Breast epithelium (tissue), 3 donors: ENCODE results near the gene USP6.

Source experiments
- POLR2AphosphoS5 ChIP-seq, 3 donors: sonication (generic); formaldehyde crosslinking; IDR thresholded peaks; one replicate each; pipeline ENCODE4 v1.6.1; 2017; ENCODE audit warnings: antibody characterized with exemption in 3 of 3
- TF ChIP-seq, protein P1 (sequence below), 3 donors: fragments of 450-650 bp; IDR thresholded peaks; one replicate each; pipeline ENCODE4 v1.5.1; 2016 to 2017; ENCODE audit warnings: antibody characterized with exemption in 3 of 3, mild to moderate bottlenecking in 3 of 3, moderate library complexity in 3 of 3

DNA sequence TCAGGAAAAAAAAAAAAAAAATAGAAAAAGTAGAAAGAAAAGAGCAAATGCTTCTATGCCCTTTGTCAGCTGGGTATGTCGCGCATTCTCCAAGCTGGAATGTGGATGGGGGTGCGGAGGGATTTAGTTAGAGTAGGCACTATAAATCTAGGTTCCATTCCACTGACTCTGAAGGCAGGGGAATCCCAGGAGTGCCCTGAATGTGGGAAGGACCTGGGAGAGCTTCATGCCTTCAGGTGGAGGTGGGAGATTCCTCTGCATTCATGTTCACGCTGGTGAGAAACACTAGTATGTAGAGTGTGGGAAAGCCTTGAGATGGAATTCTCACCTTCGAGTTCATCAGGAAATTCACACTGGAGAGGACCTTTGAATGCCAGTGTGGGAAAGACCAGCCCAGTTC is 16.6 kb upstream of the USP6 start:
- TF ChIP-seq POLR2AphosphoS5 (IDR thresholded peaks at IDR 0.05), result no peak
- TF ChIP-seq, protein P1, sequence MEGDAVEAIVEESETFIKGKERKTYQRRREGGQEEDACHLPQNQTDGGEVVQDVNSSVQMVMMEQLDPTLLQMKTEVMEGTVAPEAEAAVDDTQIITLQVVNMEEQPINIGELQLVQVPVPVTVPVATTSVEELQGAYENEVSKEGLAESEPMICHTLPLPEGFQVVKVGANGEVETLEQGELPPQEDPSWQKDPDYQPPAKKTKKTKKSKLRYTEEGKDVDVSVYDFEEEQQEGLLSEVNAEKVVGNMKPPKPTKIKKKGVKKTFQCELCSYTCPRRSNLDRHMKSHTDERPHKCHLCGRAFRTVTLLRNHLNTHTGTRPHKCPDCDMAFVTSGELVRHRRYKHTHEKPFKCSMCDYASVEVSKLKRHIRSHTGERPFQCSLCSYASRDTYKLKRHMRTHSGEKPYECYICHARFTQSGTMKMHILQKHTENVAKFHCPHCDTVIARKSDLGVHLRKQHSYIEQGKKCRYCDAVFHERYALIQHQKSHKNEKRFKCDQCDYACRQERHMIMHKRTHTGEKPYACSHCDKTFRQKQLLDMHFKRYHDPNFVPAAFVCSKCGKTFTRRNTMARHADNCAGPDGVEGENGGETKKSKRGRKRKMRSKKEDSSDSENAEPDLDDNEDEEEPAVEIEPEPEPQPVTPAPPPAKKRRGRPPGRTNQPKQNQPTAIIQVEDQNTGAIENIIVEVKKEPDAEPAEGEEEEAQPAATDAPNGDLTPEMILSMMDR (IDR thresholded peaks at IDR 0.05), result no peak
